ENCODE data around the gene ARPC4. TPM values are rescaled to one million over a fixed set of nuclear protein-coding genes. Genes with fewer than 3 reads are reported as not detected.

ARPC4 gene
- total and polyA plus RNA-seq, 2 of the 13 experiments (the other 11 are each of a cell fraction or from before 2014, with no cell fraction given) = 30.1 to 83.6 TPM

DNA sequence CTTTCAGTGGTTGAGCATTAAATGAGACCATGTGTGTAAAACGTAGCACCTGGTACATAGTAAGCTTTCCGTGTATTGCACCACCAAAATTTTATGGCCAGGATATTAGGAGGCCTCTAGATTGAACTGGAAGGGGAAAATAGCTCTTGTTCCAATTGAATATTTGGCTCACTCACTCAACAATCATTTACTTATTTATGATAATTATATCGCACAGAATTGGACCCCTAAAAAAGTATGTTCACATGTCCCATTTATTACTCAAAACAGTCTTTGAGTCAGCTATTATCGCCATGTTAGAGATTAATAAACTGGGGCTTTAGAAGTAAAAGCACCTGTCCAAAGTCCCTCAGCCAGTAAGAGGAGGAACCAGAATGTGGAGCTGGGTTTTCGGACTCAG lies 12.1 kb downstream of the ARPC4 start:
- TSS peak; percentile 27 for BruUV-seq (replicated peaks)
- no peak for FAIRE-seq
- CTCF ChIA-PET (ENCODE audit: low intra/inter-chr PET ratio, low total read pairs) = no interaction called here

GRCh38 chr3:9806137-9806536 lies 13.3 kb downstream of the ARPC4 start:
- Histone ChIP-seq H4K20me1 (ENCODE audit: insufficient read depth, low read length) (no peaks in the 10 kb centered on the region), H3K4me1 (ENCODE audit: insufficient read depth, low read length) (no peaks in the 10 kb centered on the region), H3K4me3 (replicated peaks in 1 of 3; ENCODE audit: insufficient read depth in 1 of 3, low read depth in 2 of 3, low read length in 3 of 3) (no peak overlapping the region), H3K36me3 (replicated peaks in 1 of 2; ENCODE audit: control insufficient read depth in 1 of 2, insufficient read depth in 2 of 2, low read length in 2 of 2) (peaks cover 25 to 54% of the 10 kb centered on the region in 2 experiments), H3K9ac (ENCODE audit: insufficient read depth, low read depth, low read length) (no peak overlapping the region), H3K79me2 (ENCODE audit: insufficient read depth, low read length) (no peaks in the 10 kb centered on the region), H3K27me3 (ENCODE audit: control insufficient read depth in 1 of 2, insufficient read depth in 2 of 2, low read length in 2 of 2) (no peaks in the 10 kb centered on the region; a peak in 1 of 5 replicates), H3K9me3 (ENCODE audit: low read length) (no peaks in the 10 kb centered on the region), H3K4me2 (ENCODE audit: low read depth, low read length) (no peak overlapping the region), H2AFZ (ENCODE audit: low read length) (no peak overlapping the region), H3K27ac (ENCODE audit: extremely low read length, insufficient read depth, low read length) (no peak overlapping the region)
- 99% methylated on average over 12 of the region's 12 CpGs for WGBS (ENCODE audit: low lambda C conversion rate)
- FAIRE-seq (no peak), DNase-seq (ENCODE audit: low spot score) (no peak), ATAC-seq (no peak)
- in situ Hi-C loops (cut with HindIII; ENCODE audit: extremely low pct_ligation_motif_present, low pct_unique_long_range_greater_than_20kb) = no loop called here
- TF ChIP-seq SMC3 (IDR thresholded peaks at IDR 0.05; ENCODE audit: low read length) = no peak
- 0 out of 2 replicates have a peak, but pooled peaks have one; percentile 34 for TF ChIP-seq RBFOX2 (IDR thresholded peaks at IDR 0.05; ENCODE audit: low read depth, low read length)
- intact Hi-C loops (cut with micrococcal nuclease; ENCODE audit: unreplicated experiment) = no loop called here
- ChIA-PET POLR2A (no interaction called here), CTCF (ENCODE audit: low intra/inter-chr PET ratio, low total read pairs) (no interaction called here)
- BruUV-seq (replicated peaks) = no TSS peak

More for the DNA sequence above, 12.1 kb downstream of the ARPC4 start:
- H3K4me2 ChIP-seq (ENCODE audit: low read depth, low read length) = no peak overlapping the region
- ATAC-seq = no peak
- H3K79me2 ChIP-seq (ENCODE audit: insufficient read depth, low read length) = no peaks in the 10 kb centered on the region
- POLR2A ChIA-PET = interaction anchor here (0.8 to 1.4 kb wide), 3 partner anchors 10 to 33 kb away, joined by 3 to 5 read pairs (median 3); partner anchors contain the start of gene ARPC4
- 95% methylated on average over 5 of the region's 5 CpGs for WGBS (ENCODE audit: low lambda C conversion rate)
- no peaks in the 10 kb centered on the region for H4K20me1 ChIP-seq (ENCODE audit: insufficient read depth, low read length)
- in situ Hi-C loops (cut with HindIII; ENCODE audit: extremely low pct_ligation_motif_present, low pct_unique_long_range_greater_than_20kb) = no loop called here
- H3K9me3 ChIP-seq (ENCODE audit: low read length) = no peaks in the 10 kb centered on the region
- no peak overlapping the region for H2AFZ ChIP-seq (ENCODE audit: low read length)
- H3K4me1 ChIP-seq (ENCODE audit: insufficient read depth, low read length) = no peaks in the 10 kb centered on the region
- intact Hi-C loops (cut with micrococcal nuclease; ENCODE audit: unreplicated experiment) = no loop called here
- peaks cover 31 to 63% of the 10 kb centered on the region in 2 experiments for H3K36me3 ChIP-seq (replicated peaks in 1 of 2; ENCODE audit: control insufficient read depth in 1 of 2, insufficient read depth in 2 of 2, low read length in 2 of 2)
- H3K27me3 ChIP-seq (ENCODE audit: control insufficient read depth in 1 of 2, insufficient read depth in 2 of 2, low read length in 2 of 2) = no peaks in the 10 kb centered on the region; a peak in 1 of 5 replicates
- H3K27ac ChIP-seq (ENCODE audit: extremely low read length, insufficient read depth, low read length) = no peak overlapping the region
- no peak overlapping the region for H3K4me3 ChIP-seq (replicated peaks in 1 of 3; ENCODE audit: insufficient read depth in 1 of 3, low read depth in 2 of 3, low read length in 3 of 3)
- TF ChIP-seq, protein P1, sequence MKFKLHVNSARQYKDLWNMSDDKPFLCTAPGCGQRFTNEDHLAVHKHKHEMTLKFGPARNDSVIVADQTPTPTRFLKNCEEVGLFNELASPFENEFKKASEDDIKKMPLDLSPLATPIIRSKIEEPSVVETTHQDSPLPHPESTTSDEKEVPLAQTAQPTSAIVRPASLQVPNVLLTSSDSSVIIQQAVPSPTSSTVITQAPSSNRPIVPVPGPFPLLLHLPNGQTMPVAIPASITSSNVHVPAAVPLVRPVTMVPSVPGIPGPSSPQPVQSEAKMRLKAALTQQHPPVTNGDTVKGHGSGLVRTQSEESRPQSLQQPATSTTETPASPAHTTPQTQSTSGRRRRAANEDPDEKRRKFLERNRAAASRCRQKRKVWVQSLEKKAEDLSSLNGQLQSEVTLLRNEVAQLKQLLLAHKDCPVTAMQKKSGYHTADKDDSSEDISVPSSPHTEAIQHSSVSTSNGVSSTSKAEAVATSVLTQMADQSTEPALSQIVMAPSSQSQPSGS (CRISPR knock-in tag; IDR thresholded peaks at IDR 0.05) = no peak
- H3K9ac ChIP-seq (ENCODE audit: insufficient read depth, low read depth, low read length) = no peak overlapping the region
- DNase-seq (ENCODE audit: low spot score) = no peak

Data from HepG2 (cell line).